HG02763 (cell line): ENCODE measurements around the gene TPRX1.
"Not testable (repeated sequence)": the region's sequence is repeated elsewhere in the genome, so short reads cannot be mapped to it uniquely, and the experiment has no call there.

Source experiments
- ATAC-seq: cut with Tn5 transposase; IDR thresholded peaks from one replicate; pipeline ENCODE4 v1.9.1; 2021; ENCODE audit warnings: mild to moderate bottlenecking, moderate library complexity; ENCODE audit not compliant: unreplicated experiment

TPRX1 gene

GRCh38 chr19:47802521-47803043 lies 1.8 kb downstream of the TPRX1 start:
- ATAC-seq = no peak

- ATAC-seq = no peak
Measured at GRCh38 chr19:47801270-47801669, 3.1 kb downstream of the TPRX1 start.

- no peak for ATAC-seq
Measured at GRCh38 chr19:47798904-47799266, 5.5 kb downstream of the TPRX1 start.

- ATAC-seq = no peak
Measured at GRCh38 chr19:47797996-47798903, 6.1 kb downstream of the TPRX1 start.

GRCh38 chr19:47796785-47797184 lies 7.6 kb downstream of the TPRX1 start:
- no peak for ATAC-seq

GRCh38 chr19:47794526-47794925 lies 9.8 kb downstream of the TPRX1 start:
- ATAC-seq = no peak

GRCh38 chr19:47792616-47793015 lies 11.7 kb downstream of the TPRX1 start:
- no peak for ATAC-seq

- no peak for ATAC-seq
Measured at GRCh38 chr19:47790398-47790814, 13.9 kb downstream of the TPRX1 start.

- not testable (repeated sequence) for ATAC-seq
Measured at GRCh38 chr19:47789811-47790210, 14.5 kb downstream of the TPRX1 start.

- not testable (repeated sequence) for ATAC-seq
Measured at GRCh38 chr19:47787307-47787706, 17.0 kb downstream of the TPRX1 start.

GRCh38 chr19:47786566-47786965 lies 17.8 kb downstream of the TPRX1 start:
- no peak for ATAC-seq

- no peak for ATAC-seq
Measured at GRCh38 chr19:47781590-47782262, 22.6 kb downstream of the TPRX1 start.

GRCh38 chr19:47780215-47780551 lies 24.2 kb downstream of the TPRX1 start:
- no peak for ATAC-seq

GRCh38 chr19:47779524-47780214 lies 24.7 kb downstream of the TPRX1 start:
- ATAC-seq = no peak

GRCh38 chr19:47778954-47779351 lies 25.4 kb downstream of the TPRX1 start:
- ATAC-seq = no peak

GRCh38 chr19:47778049-47778953 lies 26.1 kb downstream of the TPRX1 start, which contains the start of gene SELENOW:
Gene SELENOW (plus strand): TSS chr19:47778703. CDS start chr19:47778786, 83 bp downstream.
- peak; percentile 75 for ATAC-seq

GRCh38 chr19:47777245-47778048 lies 26.9 kb downstream of the TPRX1 start:
- not testable (repeated sequence) for ATAC-seq

GRCh38 chr19:47776568-47776967 lies 27.8 kb downstream of the TPRX1 start:
- ATAC-seq = no peak

- not testable (repeated sequence) for ATAC-seq
Measured at GRCh38 chr19:47771291-47771690, 33.1 kb downstream of the TPRX1 start.
